Body of pancreas (tissue), 4 donors: ENCODE measurements around the gene GJB3.

Experiments
- POLR2A ChIP-seq, 3 donors: fragments of 450-650 bp; IDR thresholded peaks; one replicate each; pipeline ENCODE4 v1.6.1; 2016; ENCODE audit warnings: antibody characterized with exemption in 3 of 3, mild to moderate bottlenecking in 2 of 3
- TF ChIP-seq, protein P1 (sequence below), 7 experiments: fragments of 450-650 bp in 4 of 7; fragments of 200-600 bp in 3 of 7; sonication (generic) in 3 of 7; IDR thresholded peaks; one replicate each; pipeline ENCODE4 v1.5.1; 2016 to 2019; ENCODE audit warnings: antibody characterized with exemption in 7 of 7

DNA sequence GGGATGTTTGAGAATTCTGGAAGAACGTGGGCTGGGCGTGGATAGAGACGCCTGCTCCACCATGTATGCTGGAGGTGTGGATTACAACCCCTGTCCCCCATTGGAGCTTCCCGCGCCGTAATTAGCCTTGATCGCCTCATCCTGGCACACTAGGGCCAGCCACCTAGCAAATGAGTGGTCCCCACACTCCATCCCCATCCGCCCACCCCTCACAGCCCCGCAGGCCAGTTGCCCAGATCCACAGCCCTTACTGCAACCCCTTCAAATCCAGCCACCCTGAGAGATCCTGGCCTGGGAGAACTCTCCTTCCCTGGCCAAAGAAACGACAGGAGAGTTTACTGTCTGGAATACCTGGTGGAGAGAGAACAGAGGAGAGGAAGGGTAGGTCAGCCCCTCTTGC lies 11.4 kb downstream of the GJB3 start:
- TF ChIP-seq, protein P1, sequence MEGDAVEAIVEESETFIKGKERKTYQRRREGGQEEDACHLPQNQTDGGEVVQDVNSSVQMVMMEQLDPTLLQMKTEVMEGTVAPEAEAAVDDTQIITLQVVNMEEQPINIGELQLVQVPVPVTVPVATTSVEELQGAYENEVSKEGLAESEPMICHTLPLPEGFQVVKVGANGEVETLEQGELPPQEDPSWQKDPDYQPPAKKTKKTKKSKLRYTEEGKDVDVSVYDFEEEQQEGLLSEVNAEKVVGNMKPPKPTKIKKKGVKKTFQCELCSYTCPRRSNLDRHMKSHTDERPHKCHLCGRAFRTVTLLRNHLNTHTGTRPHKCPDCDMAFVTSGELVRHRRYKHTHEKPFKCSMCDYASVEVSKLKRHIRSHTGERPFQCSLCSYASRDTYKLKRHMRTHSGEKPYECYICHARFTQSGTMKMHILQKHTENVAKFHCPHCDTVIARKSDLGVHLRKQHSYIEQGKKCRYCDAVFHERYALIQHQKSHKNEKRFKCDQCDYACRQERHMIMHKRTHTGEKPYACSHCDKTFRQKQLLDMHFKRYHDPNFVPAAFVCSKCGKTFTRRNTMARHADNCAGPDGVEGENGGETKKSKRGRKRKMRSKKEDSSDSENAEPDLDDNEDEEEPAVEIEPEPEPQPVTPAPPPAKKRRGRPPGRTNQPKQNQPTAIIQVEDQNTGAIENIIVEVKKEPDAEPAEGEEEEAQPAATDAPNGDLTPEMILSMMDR (IDR thresholded peaks at IDR 0.05), result no peak
- no peak for TF ChIP-seq POLR2A (IDR thresholded peaks at IDR 0.05)
